ACHN (cell line): ENCODE measurements around the gene KIAA1671.
A peak's percentile ranks its signal among the peaks of the same experiment; 100 is the strongest.

Experiments used
- DNase-seq: peaks from one replicate; pipeline ENCODE4 v3.0.0-alpha.2; 2015
- in situ Hi-C: cut with HindIII; loops from 2 replicates; pipeline ENCODE4 v1.10.0; 2017; ENCODE audit warnings: low sequenced_read_pairs, low pct_ligation_motif_present, low pct_unique_long_range_greater_than_20kb

KIAA1671 gene

GRCh38 chr22:24997023-24997422, 44.5 kb downstream of the KIAA1671 start:
- no peak for DNase-seq
- in situ Hi-C loops: no loop called here

GRCh38 chr22:25000686-25001085, 48.2 kb downstream of the KIAA1671 start:
- in situ Hi-C loops: no loop called here
- DNase-seq: no peak

GRCh38 chr22:25002241-25002985, 49.9 kb downstream of the KIAA1671 start:
- no peak for DNase-seq
- in situ Hi-C loops: no loop called here

DNA sequence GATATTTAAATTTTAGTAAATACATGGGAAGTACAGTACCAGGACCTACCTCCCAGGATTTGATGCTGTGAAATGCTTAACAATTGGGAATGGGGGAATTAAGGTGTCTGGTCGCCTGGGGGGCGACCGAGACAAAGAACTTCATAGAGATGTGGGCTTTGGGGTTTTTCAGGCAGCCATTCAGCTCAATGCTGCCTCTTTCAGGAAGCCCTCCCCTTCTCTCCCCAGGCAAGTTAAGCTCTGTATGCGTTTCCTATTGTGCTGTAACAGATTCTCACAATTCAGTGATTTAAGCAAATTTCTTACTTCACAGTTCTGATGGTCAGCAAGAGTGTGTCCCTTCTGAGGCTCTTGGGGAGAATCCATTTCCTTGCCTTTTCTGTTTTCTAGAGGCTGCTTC, 53.8 kb downstream of the KIAA1671 start:
- DNase-seq: no peak
- in situ Hi-C loops: no loop called here

DNA sequence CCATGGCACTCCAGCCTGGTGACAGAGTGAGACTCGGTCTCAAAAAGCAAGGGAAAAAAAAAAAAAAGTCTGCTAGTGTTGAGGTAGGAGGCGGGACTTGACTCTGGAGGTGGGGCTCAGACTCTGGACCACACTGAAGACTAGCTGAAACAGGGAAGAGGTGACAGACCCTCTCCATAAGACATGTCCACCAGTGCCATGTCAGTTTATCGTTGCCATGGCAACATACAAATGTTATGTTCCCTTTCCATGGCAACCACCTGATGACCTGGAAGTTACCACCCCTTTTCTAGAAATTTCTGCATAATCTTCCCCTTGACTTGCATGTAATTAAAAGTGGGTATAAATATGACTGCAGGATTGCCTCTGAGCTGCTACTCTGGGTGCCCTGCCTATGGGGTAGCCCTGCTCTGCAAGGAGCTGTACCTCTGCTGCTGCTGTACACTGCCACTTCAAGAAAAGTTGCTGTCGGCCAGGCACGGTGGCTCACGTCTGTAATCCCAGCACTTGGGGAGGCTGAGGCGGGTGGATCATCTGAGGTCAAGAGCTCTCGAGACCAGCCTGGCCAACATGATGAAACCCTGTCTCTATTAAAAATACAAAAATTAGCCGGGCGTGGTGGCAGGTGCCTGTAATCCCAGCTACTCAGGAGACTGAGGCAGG, 55.1 kb downstream of the KIAA1671 start:
- in situ Hi-C loops: no loop called here
- DNase-seq: no peak

GRCh38 chr22:25008666-25009065, 56.1 kb downstream of the KIAA1671 start:
- DNase-seq: peak; percentile 91
- in situ Hi-C loops: no loop called here

- no peak for DNase-seq
- in situ Hi-C loops: no loop called here
Measured at GRCh38 chr22:25012741-25013143, 60.2 kb downstream of the KIAA1671 start.

DNA sequence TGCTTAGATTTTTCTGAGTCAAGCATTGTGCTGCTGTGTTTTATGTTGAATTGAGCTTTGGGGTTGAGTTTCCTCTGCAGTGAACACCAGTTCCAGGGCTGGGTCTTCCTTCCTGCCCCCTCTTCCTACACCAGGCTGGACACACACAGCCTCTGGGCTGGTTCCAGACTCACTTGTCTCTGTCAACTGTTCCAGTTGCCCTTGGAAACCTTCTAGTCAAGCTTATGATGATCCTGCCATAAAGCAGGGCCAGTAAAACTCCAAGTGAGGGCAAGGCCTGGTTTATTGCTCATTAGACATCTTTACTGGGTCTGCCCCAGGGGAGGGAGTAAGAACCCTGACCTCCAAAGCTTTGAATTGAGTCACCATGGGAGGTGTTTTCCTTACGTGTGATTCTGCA, 61.1 kb downstream of the KIAA1671 start:
- in situ Hi-C loops: no loop called here
- DNase-seq: no peak

- no peak for DNase-seq
- in situ Hi-C loops: no loop called here
Measured at GRCh38 chr22:25014896-25015755, 62.6 kb downstream of the KIAA1671 start.

- in situ Hi-C loops: no loop called here
- DNase-seq: no peak
Measured at GRCh38 chr22:25016311-25016710, 63.8 kb downstream of the KIAA1671 start.

GRCh38 chr22:25018009-25018408, 65.5 kb downstream of the KIAA1671 start:
- no peak for DNase-seq
- in situ Hi-C loops: no loop called here

DNA sequence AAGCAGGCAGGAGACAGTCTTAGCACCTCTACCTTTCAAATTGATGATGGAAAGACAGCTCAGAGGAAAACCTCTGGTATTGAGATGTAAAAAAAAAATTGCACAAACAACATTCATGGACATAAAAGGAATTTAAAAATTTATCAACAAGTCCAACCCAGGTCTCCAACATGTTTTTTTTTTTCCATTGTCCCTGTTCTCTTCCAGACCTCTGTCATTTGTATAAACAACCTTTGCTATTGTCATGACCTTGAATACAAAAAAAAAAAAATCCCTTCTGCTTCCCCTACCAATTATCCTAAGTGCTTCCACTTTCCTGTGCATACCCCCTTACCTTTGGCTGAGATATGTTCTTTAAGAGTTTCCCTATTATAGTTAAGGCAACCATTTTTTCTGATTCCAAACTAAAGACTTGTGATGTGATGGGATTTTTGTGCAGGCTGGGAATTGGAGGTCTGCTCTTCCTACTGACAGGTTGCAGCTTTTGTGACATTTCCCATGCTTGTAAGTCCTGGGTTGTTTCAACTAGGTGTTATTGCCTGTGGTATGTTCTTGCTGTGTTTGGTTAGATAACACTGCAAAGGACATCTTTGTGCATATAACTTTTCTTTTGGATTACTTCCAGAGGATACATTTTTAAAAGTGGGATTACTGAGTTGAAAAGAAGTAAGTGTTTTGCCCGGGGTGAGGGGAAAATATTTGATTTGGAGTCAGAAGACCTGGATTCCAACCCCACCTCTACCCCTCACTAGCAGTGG, 67.1 kb downstream of the KIAA1671 start:
- in situ Hi-C loops: no loop called here
- no peak for DNase-seq

GRCh38 chr22:25021409-25021808, 68.9 kb downstream of the KIAA1671 start:
- no peak for DNase-seq
- in situ Hi-C loops: no loop called here

- in situ Hi-C loops: no loop called here
- no peak for DNase-seq
Measured at GRCh38 chr22:25021976-25022711, 69.6 kb downstream of the KIAA1671 start.

DNA sequence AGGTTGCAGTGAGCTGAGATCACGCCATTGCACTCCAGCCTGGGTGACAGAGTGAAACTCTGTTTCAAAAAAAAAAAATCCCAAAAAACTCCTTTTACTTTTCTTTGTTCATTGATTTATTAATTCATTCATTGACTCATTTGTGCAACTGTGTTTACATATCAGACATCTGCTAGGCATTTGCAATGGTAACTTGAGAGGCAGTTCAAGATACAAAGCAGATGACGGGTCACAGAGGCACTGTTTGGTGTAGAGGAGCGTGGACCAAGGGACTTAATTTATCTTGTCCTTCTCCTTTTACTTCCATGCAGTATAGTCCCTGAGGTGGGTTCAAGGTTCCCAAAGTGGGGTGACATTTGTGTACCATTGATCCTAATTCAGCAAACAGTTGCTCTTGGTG, 71.4 kb downstream of the KIAA1671 start:
- in situ Hi-C loops: no loop called here

GRCh38 chr22:25024895-25025294, 72.4 kb downstream of the KIAA1671 start:
- no peak for DNase-seq
- in situ Hi-C loops: no loop called here

More for the DNA sequence above, 71.4 kb downstream of the KIAA1671 start:
- no peak for DNase-seq

- DNase-seq: no peak
- in situ Hi-C loops: no loop called here
Measured at GRCh38 chr22:25025491-25026400, 73.2 kb downstream of the KIAA1671 start.
